DOHH2 (cell line): Measurements from ENCODE around the gene MGAT4C.

Experiments
- H3F3A ChIP-seq: fragments of 200-600 bp; sonication (generic), shearing (Covaris generic); 2 replicates; pipeline ENCODE4 v1.6.0; 2016; ENCODE audit warnings: antibody characterized with exemption, mild to moderate bottlenecking; ENCODE audit not compliant: control insufficient read depth, insufficient read depth
- H3K27ac ChIP-seq: fragments of 200-600 bp; sonication (generic); 2 replicates; pipeline ENCODE4 v1.5.1; 2014; ENCODE audit warnings: low read depth, mild to moderate bottlenecking, low read length, moderate library complexity
- H3K27me3 ChIP-seq: fragments of 200-600 bp; sonication (generic); 2 replicates; pipeline ENCODE4 v1.6.1; 2014; ENCODE audit warnings: mild to moderate bottlenecking, low read length, mixed read lengths; ENCODE audit not compliant: control insufficient read depth
- H3K36me3 ChIP-seq: fragments of 200-600 bp; sonication (generic); 2 replicates; pipeline ENCODE4 v1.6.1; 2014; ENCODE audit warnings: mild to moderate bottlenecking, low read length, moderate library complexity, mixed read lengths; ENCODE audit not compliant: control insufficient read depth
- H3K4me1 ChIP-seq: fragments of 200-600 bp; sonication (generic); 2 replicates; pipeline ENCODE4 v1.6.1; 2014; ENCODE audit warnings: mild to moderate bottlenecking, low read length, mixed read lengths; ENCODE audit not compliant: control insufficient read depth
- H3K4me2 ChIP-seq: fragments of 200-600 bp; sonication (generic); 2 replicates; pipeline ENCODE4 v1.6.0; 2014; ENCODE audit warnings: mild to moderate bottlenecking, low read length, moderate library complexity
- H3K4me3 ChIP-seq: fragments of 200-600 bp; sonication (generic); 2 replicates; pipeline ENCODE4 v1.5.1; 2014; ENCODE audit warnings: mild to moderate bottlenecking, low read length, mixed read lengths
- H3K79me2 ChIP-seq: fragments of 200-600 bp; sonication (generic); 2 replicates; pipeline ENCODE4 v1.6.1; 2014; ENCODE audit warnings: mild to moderate bottlenecking, low read length, mixed read lengths; ENCODE audit not compliant: control insufficient read depth
- H3K9me2 ChIP-seq: fragments of 200-600 bp; sonication (generic); replicated peaks from 2 replicates; pipeline ENCODE4 v1.6.1; 2014; ENCODE audit warnings: mild to moderate bottlenecking, low read length, mixed read lengths; ENCODE audit not compliant: control insufficient read depth
- H3K9me3 ChIP-seq: fragments of 200-600 bp; sonication (generic); 2 replicates; pipeline ENCODE4 v1.6.1; 2014; ENCODE audit warnings: antibody characterized with exemption, low read length, mixed read lengths; ENCODE audit not compliant: control insufficient read depth, insufficient read depth
- H4K20me1 ChIP-seq: fragments of 200-600 bp; sonication (generic); 2 replicates; pipeline ENCODE4 v1.6.0; 2014; ENCODE audit warnings: low read depth, mild to moderate bottlenecking, antibody characterized with exemption, low read length, moderate library complexity; ENCODE audit not compliant: control insufficient read depth, insufficient read depth
- CTCF ChIP-seq: fragments of 200-600 bp; sonication (generic); IDR thresholded peaks from one replicate; pipeline ENCODE4 v1.5.1; 2014; ENCODE audit warnings: antibody characterized with exemption, mild to moderate bottlenecking, low read depth, low read length; ENCODE audit not compliant: poor library complexity, severe bottlenecking
- EZH2phosphoT487 ChIP-seq: fragments of 200-600 bp; sonication (generic); IDR thresholded peaks from 2 replicates; pipeline ENCODE4 v1.6.1; 2017; ENCODE audit warnings: borderline replicate concordance, mild to moderate bottlenecking, antibody characterized with exemption, low read length, moderate library complexity, mixed read lengths

The MGAT4C gene

GRCh38 chr12:86179855-86180254 lies 76.3 kb downstream of the MGAT4C start:
- Histone ChIP-seq H3K4me3 (no peak overlapping the region), H3K4me2 (no peak overlapping the region), H3K9me2 (no peaks in the 10 kb centered on the region), H3F3A (no peaks in the 10 kb centered on the region), H3K9me3 (no peaks in the 10 kb centered on the region), H3K4me1 (no peaks in the 10 kb centered on the region), H4K20me1 (no peaks in the 10 kb centered on the region), H3K36me3 (no peaks in the 10 kb centered on the region), H3K79me2 (no peaks in the 10 kb centered on the region), H3K27me3 (no peaks in the 10 kb centered on the region), H3K27ac (no peak overlapping the region)
- no peak for TF ChIP-seq EZH2phosphoT487
- no peak for TF ChIP-seq CTCF

- Histone ChIP-seq H3K27me3 (no peaks in the 10 kb centered on the region), H3K4me1 (no peaks in the 10 kb centered on the region), H3K4me3 (no peak overlapping the region), H3K27ac (no peak overlapping the region), H4K20me1 (no peaks in the 10 kb centered on the region), H3F3A (no peaks in the 10 kb centered on the region), H3K4me2 (no peak overlapping the region), H3K9me2 (no peaks in the 10 kb centered on the region), H3K9me3 (no peaks in the 10 kb centered on the region), H3K36me3 (no peaks in the 10 kb centered on the region), H3K79me2 (no peaks in the 10 kb centered on the region)
- no peak for TF ChIP-seq EZH2phosphoT487
- no peak for TF ChIP-seq CTCF
Observed at GRCh38 chr12:86174188-86174587, 82.0 kb downstream of the MGAT4C start.

- Histone ChIP-seq H4K20me1 (no peaks in the 10 kb centered on the region), H3K27me3 (no peaks in the 10 kb centered on the region), H3K4me1 (no peaks in the 10 kb centered on the region), H3K79me2 (no peaks in the 10 kb centered on the region), H3F3A (no peaks in the 10 kb centered on the region), H3K9me2 (no peaks in the 10 kb centered on the region), H3K4me2 (no peak overlapping the region), H3K36me3 (no peaks in the 10 kb centered on the region), H3K9me3 (no peaks in the 10 kb centered on the region), H3K4me3 (no peak overlapping the region), H3K27ac (no peak overlapping the region)
- TF ChIP-seq EZH2phosphoT487 (no peak), CTCF (no peak)
Observed at GRCh38 chr12:86172913-86173443, 83.2 kb downstream of the MGAT4C start.
